GM18517 (cell line): ENCODE measurements around the gene ZFYVE21.

ENCODE experiments used
- ATAC-seq: cut with Tn5 transposase; IDR thresholded peaks from one replicate; pipeline ENCODE4 v1.9.1; 2021; ENCODE audit warnings: mild to moderate bottlenecking, moderate library complexity; ENCODE audit not compliant: unreplicated experiment

ZFYVE21 gene

GRCh38 chr14:103704708-103705107, 10.9 kb upstream of the ZFYVE21 start:
- ATAC-seq = no peak

- no peak for ATAC-seq
Observed at GRCh38 chr14:103705118-103705503, 10.5 kb upstream of the ZFYVE21 start.

GRCh38 chr14:103705504-103706284, 9.9 kb upstream of the ZFYVE21 start:
- ATAC-seq = no peak

GRCh38 chr14:103706551-103707328, 8.9 kb upstream of the ZFYVE21 start:
- ATAC-seq = no peak

GRCh38 chr14:103707329-103708263, 8.0 kb upstream of the ZFYVE21 start:
- ATAC-seq = no peak

- no peak for ATAC-seq
Observed at GRCh38 chr14:103708750-103709187, 6.8 kb upstream of the ZFYVE21 start.

- ATAC-seq = no peak
Observed at GRCh38 chr14:103709814-103710213, 5.8 kb upstream of the ZFYVE21 start.

GRCh38 chr14:103710771-103711377, 4.7 kb upstream of the ZFYVE21 start:
- no peak for ATAC-seq

- no peak for ATAC-seq
Observed at GRCh38 chr14:103711516-103712431, 3.8 kb upstream of the ZFYVE21 start.

GRCh38 chr14:103712633-103713247, 2.9 kb upstream of the ZFYVE21 start:
- no peak for ATAC-seq

GRCh38 chr14:103713304-103714062, 2.1 kb upstream of the ZFYVE21 start:
- no peak for ATAC-seq

- ATAC-seq = no peak
Observed at GRCh38 chr14:103714063-103714724, 1.4 kb upstream of the ZFYVE21 start.

- no peak for ATAC-seq
Observed at GRCh38 chr14:103716091-103716801, 636 bp downstream of the ZFYVE21 start.

GRCh38 chr14:103716899-103717411, 1.3 kb downstream of the ZFYVE21 start:
- no peak for ATAC-seq

GRCh38 chr14:103718572-103718971, 3.0 kb downstream of the ZFYVE21 start:
- ATAC-seq = no peak

- ATAC-seq = no peak
Observed at GRCh38 chr14:103719751-103720150, 4.1 kb downstream of the ZFYVE21 start.
